ENCODE data around the gene FAM227A.

The FAM227A gene

DNA sequence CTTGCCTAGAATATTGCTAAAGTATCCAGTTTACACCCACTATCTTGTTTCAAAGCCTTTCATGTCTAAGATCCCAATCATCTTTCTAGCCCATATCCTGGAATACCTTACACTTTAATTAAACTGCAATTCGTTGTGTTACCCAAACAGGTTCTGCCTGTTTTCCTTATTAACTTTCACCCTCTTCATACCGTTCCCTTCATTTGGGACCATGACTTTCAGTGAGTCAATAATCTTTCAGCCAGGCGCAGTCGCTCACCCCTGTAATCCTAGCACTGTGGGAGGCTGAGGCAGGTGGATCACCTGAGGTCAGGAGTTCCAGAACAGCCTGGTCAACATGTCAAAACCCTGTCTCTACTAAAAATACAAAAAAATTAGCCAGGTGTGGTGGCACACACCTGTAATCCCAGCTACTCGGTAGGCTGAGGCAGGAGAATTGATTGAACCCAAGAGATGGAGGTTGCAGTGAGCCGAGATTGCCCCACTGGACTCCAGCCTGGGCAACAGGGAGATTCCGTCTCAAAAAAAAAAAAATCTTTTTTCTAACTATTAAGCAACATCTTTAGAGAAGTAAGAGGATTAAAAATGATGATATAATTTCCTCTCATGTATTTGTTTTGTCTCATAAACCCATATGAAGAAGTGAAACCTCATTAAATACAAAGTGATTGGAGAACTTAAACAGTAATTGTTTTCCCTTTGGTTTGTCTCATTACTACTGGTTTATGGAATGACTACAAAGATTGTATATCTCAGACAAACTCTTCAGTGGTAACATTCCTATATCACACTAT is 106.9 kb downstream of the FAM227A start:
- Histone ChIP-seq H3K4me3 (ENCODE audit: low read length, poor library complexity, severe bottlenecking) (no peak overlapping the region), H3F3A (ENCODE audit: low read depth) (no peaks in the 10 kb centered on the region), H3K36me3 (ENCODE audit: insufficient read depth, low read length) (no peaks in the 10 kb centered on the region), H3K4me2 (ENCODE audit: low read depth, low read length, poor library complexity, severe bottlenecking) (no peak overlapping the region), H3K9me3 (ENCODE audit: insufficient read depth, low read depth, low read length) (no peaks in the 10 kb centered on the region), H3K9me2 (replicated peaks; ENCODE audit: low read depth, low read length) (no peaks in the 10 kb centered on the region), H2AFZ (ENCODE audit: low read length) (no peak overlapping the region), H3K79me2 (ENCODE audit: insufficient read depth, low read length) (no peaks in the 10 kb centered on the region), H3K4me1 (ENCODE audit: insufficient read depth, low read length, poor library complexity, severe bottlenecking) (no peaks in the 10 kb centered on the region), H4K20me1 (ENCODE audit: insufficient read depth, low read length, poor library complexity, severe bottlenecking) (no peaks in the 10 kb centered on the region), H3K9ac (ENCODE audit: low read depth, low read length, poor library complexity, severe bottlenecking) (no peak overlapping the region), H3K27me3 (ENCODE audit: insufficient read depth, low read length, poor library complexity, severe bottlenecking) (no peaks in the 10 kb centered on the region)
- TF ChIP-seq EZH2phosphoT487 (IDR thresholded peaks at IDR 0.05; ENCODE audit: borderline replicate concordance), result no peak
- TF ChIP-seq, protein P1, sequence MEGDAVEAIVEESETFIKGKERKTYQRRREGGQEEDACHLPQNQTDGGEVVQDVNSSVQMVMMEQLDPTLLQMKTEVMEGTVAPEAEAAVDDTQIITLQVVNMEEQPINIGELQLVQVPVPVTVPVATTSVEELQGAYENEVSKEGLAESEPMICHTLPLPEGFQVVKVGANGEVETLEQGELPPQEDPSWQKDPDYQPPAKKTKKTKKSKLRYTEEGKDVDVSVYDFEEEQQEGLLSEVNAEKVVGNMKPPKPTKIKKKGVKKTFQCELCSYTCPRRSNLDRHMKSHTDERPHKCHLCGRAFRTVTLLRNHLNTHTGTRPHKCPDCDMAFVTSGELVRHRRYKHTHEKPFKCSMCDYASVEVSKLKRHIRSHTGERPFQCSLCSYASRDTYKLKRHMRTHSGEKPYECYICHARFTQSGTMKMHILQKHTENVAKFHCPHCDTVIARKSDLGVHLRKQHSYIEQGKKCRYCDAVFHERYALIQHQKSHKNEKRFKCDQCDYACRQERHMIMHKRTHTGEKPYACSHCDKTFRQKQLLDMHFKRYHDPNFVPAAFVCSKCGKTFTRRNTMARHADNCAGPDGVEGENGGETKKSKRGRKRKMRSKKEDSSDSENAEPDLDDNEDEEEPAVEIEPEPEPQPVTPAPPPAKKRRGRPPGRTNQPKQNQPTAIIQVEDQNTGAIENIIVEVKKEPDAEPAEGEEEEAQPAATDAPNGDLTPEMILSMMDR (conservative IDR thresholded peaks at IDR 0.05; ENCODE audit: low read length), result no peak

DNA sequence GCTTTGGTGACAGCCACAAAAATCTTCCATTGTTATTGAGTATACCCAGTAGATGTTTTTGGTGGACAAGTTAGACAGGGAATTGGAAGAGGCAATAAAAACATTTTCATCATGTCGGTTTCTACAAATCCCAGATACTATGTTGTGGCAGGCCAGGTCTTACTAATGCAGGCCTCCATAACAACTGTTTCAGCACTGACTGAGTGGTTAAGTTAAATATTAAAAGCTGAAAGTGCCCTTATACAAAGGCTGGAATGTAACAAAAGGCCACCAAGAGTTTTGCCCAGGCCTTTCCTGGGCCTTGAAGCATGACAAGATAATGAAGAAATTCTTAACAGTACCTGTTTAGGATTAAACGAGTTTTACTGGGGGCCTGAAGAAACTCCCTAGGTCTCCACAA is 115.5 kb downstream of the FAM227A start:
- no peak overlapping the region for H3K4me2 ChIP-seq (ENCODE audit: low read depth, low read length, poor library complexity, severe bottlenecking)
- H4K20me1 ChIP-seq (ENCODE audit: insufficient read depth, low read length, poor library complexity, severe bottlenecking), result no peaks in the 10 kb centered on the region
- no peak for TF ChIP-seq EZH2phosphoT487 (IDR thresholded peaks at IDR 0.05; ENCODE audit: borderline replicate concordance)
- TF ChIP-seq, protein P1 (conservative IDR thresholded peaks at IDR 0.05; ENCODE audit: low read length), result no peak

DNA sequence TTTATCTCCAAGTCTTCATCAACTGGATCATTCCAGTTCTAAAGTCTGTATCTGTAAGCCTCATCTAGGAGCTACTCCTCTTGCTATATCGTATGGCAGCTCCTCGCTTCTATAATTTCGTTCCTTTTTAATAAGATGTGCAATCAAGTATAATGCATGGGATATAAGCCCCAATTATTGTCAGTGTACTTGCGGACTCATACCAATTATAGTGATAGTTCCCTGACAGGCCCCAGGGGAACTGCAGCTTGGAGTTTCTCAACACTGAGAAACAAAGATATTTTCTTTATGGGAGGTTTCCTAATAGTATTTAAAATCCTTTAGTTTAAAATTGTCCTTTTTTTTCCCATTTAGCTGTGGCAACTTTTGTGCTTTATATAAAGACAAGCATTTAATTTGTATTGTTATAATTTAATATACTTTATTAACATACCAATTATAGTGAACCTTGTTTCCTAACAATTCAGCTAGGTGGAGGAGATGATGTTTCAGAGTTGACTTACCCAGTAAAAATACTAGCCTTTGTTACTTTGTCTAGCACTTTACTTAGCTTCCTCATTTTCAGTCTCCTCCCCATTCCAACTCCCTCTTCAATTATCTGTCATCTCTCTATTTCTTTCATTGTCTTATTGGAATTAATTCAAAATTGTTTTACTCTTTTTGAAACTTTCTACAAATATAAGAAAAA is 124.8 kb downstream of the FAM227A start:
- Histone ChIP-seq H3K4me1 (ENCODE audit: insufficient read depth, low read length, poor library complexity, severe bottlenecking) (peaks cover 7% of the 10 kb centered on the region), H3K36me3 (ENCODE audit: insufficient read depth, low read length) (no peaks in the 10 kb centered on the region), H3F3A (ENCODE audit: low read depth) (no peaks in the 10 kb centered on the region), H2AFZ (ENCODE audit: low read length) (peak overlapping the region; percentile 86), H3K9ac (ENCODE audit: low read depth, low read length, poor library complexity, severe bottlenecking) (peak overlapping the region; percentile 15), H3K9me3 (ENCODE audit: insufficient read depth, low read depth, low read length) (no peaks in the 10 kb centered on the region), H3K79me2 (ENCODE audit: insufficient read depth, low read length) (no peaks in the 10 kb centered on the region), H3K27me3 (ENCODE audit: insufficient read depth, low read length, poor library complexity, severe bottlenecking) (no peaks in the 10 kb centered on the region), H3K4me3 (ENCODE audit: low read length, poor library complexity, severe bottlenecking) (peak overlapping the region; percentile 11), H4K20me1 (ENCODE audit: insufficient read depth, low read length, poor library complexity, severe bottlenecking) (no peaks in the 10 kb centered on the region), H3K9me2 (replicated peaks; ENCODE audit: low read depth, low read length) (no peaks in the 10 kb centered on the region), H3K4me2 (ENCODE audit: low read depth, low read length, poor library complexity, severe bottlenecking) (peak overlapping the region; percentile 20)
- TF ChIP-seq, protein P1 (conservative IDR thresholded peaks at IDR 0.05; ENCODE audit: low read length), result no peak
- TF ChIP-seq EZH2phosphoT487 (IDR thresholded peaks at IDR 0.05; ENCODE audit: borderline replicate concordance), result no peak

More for the DNA sequence above, 115.5 kb downstream of the FAM227A start:
- no peak overlapping the region for H3K9ac ChIP-seq (ENCODE audit: low read depth, low read length, poor library complexity, severe bottlenecking)
- no peaks in the 10 kb centered on the region for H3K9me2 ChIP-seq (replicated peaks; ENCODE audit: low read depth, low read length)
- no peak overlapping the region for H2AFZ ChIP-seq (ENCODE audit: low read length)
- no peaks in the 10 kb centered on the region for H3F3A ChIP-seq (ENCODE audit: low read depth)
- no peaks in the 10 kb centered on the region for H3K79me2 ChIP-seq (ENCODE audit: insufficient read depth, low read length)
- H3K9me3 ChIP-seq (ENCODE audit: insufficient read depth, low read depth, low read length), result no peaks in the 10 kb centered on the region
- no peaks in the 10 kb centered on the region for H3K4me1 ChIP-seq (ENCODE audit: insufficient read depth, low read length, poor library complexity, severe bottlenecking)
- H3K4me3 ChIP-seq (ENCODE audit: low read length, poor library complexity, severe bottlenecking), result no peak overlapping the region
- no peaks in the 10 kb centered on the region for H3K27me3 ChIP-seq (ENCODE audit: insufficient read depth, low read length, poor library complexity, severe bottlenecking)
- H3K36me3 ChIP-seq (ENCODE audit: insufficient read depth, low read length), result no peaks in the 10 kb centered on the region

Measured in Loucy (cell line).